GM19043 (cell line): ENCODE data around the gene RAB42.
"Not testable (repeated sequence)": the region's sequence is repeated elsewhere in the genome, so short reads cannot be mapped to it uniquely, and the experiment has no call there.

Experiments used
- ATAC-seq: cut with Tn5 transposase; IDR thresholded peaks from one replicate; pipeline ENCODE4 v1.9.1; 2021; ENCODE audit warnings: low read depth; ENCODE audit not compliant: unreplicated experiment

RAB42 gene

DNA sequence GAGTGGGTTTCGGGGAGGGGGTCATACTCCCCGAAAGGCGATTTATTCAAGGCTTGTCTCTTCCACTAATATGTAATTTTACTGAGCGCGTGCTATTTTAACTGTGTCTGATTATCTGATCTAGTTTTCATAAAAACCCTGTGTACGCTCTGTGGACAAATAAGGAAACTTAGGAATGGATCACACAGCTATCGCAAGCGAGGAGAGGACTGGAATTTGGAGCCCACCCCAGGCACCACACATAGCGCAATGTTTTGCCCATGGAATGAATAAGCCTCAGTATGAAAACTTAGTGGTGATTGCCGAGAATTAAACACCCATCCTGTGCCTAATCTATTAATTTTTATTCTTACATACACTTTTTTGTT lies 9.8 kb upstream of the RAB42 start:
- no peak for ATAC-seq

DNA sequence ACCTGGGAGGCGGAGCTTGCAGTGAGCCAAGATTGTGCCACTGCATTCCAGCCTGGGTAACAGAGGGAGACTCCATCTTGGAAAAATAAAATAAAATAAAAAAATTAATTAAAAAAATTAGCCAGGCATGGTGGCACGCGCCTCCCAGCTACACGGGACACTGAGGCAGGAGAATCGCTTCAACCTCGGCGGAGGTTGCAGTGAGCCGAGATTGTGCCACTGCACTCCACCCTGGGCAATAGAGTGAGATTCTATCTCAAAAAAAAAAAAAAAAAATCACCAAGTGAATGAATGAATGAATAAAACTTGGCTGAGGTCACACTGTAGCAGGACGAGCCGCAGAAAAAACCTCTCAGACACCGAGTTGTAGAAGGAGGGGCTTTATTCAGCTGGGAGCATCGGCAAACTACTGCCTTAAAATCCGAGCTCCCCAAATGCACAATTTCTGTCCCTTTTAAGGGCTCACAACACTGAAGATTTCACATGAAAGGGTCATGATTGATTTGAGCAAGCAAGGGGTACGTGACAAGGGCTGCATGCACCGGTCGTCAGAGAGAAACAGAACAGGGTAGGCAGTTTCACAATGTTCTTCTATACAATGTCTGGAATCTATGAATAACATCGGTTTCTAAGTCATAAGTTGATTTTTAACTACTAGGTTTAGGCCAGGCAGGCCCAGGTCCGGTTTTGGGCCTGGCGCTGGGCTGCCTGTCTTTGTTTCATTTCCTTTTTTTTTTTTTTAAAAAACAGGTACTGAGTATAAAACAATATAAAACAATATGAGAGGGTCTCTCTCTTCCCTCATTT lies 5.3 kb upstream of the RAB42 start:
- ATAC-seq = not testable (repeated sequence)

DNA sequence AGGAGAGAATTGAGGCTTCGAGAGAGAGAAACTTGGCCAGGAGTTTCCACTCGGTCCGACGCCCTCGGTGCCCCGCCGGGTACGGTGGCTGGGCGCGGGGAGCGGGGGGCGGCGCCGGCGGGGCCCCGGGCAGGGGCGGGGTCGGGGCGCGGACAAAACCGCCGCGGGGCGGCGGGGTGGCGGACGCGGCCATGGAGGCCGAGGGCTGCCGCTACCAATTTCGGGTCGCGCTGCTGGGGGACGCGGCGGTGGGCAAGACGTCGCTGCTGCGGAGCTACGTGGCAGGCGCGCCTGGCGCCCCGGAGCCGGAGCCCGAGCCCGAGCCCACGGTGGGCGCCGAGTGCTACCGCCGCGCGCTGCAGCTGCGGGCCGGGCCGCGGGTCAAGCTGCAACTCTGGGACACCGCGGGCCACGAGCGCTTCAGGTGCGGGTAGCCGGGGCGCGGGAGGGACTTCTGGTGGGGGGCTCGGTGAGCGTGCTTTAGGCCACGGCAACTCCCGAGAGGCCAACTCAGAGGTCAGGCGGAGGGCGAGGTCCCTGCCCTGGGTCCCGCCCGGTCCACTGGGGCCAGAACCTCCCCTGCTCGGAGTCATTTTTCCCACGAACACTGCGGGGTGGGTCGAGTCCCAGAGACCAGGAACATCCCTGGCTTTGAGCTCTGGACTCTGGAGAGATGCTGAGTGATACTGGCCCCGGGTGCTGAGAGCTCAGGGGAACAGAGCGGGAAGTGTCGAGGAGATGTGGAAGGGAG lies 431 bp downstream of the RAB42 start:
- ATAC-seq = no peak

DNA sequence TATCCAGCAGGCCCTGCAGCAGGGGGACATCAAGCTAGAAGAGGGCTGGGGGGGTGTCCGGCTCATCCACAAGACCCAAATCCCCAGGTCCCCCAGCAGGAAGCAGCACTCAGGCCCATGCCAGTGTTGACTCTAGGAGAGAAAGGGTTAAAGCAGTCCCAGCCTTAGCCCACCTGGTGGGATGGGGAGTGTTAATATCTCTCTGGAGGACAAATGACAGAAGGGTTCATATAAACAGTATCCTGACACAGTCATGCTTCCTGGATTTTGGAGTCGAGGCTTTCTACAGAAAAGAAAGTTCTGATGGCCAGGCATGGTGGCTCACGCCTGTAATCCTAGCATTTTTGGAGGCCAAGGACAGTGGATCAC lies 1.9 kb downstream of the RAB42 start:
- not testable (repeated sequence) for ATAC-seq

DNA sequence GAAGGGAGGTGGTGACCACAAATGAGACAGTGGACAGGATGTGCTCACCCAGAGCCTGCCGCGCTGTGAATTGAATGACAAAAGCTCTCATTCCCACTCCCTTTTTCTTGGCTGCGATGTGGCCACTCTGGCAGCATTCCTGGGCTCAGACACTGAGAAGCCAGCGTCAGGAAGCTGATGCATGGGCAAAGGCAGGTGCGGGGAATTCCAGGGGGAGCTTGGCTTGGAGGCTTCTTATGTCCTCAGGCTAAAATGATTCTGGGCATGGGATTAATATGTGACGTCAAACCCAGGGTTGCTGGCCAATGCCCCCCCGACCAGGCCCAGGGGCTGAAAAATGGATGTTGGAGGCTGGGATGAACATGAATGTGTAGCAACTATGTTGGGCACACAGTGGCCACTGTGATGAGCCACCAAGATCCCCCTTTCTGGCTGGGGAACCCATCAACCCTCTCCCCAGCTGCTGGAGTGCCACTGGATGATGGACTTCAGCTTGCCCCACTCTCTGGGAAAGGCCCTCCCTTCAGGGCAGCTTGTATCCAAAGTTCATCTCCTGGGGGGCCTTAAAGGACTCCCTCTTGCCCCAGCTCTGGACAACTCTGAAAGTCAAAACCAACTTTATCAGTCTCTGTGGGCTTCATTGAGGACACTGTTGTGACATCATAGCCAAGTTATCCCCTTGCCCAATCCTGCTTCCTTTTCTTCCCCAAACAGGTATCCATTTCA lies 2.8 kb downstream of the RAB42 start:
- ATAC-seq = not testable (repeated sequence)

DNA sequence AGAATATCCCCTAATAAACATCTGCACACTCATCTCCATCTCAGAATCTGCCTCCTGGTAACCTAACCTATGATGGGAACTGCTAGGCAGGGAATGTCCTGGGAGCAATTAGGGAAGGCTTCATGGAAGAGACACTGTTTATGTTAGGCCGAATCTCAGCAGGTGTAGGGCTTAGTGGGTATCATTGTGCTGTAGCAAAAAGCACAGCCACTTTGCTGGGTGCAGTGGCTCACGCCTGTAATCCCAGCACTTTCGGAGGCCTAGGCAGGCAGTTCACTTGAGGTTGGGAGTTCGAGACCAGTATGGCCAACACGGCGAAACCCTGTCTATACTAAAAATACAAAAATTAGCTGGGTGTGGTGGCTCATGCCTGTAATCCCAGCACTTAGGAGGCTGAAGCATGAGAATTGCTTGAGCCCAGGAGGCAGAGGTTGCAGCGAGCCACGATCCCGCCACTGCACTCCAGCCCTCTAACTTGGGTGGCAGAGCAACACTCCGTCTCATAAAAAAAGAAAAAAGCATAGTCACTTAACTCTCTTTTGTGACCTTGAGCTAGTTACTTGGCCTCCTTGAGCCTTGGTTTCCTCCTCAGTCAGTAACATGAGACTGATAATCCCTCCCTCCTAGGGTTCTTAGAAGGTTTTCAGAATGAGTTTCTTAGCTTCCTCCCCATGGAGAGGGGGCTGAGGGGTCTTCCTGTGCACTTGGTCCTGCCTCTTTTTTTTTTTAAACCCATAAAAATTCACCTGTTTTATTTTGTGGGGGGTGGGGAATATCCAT lies 3.5 kb downstream of the RAB42 start:
- ATAC-seq = no peak

DNA sequence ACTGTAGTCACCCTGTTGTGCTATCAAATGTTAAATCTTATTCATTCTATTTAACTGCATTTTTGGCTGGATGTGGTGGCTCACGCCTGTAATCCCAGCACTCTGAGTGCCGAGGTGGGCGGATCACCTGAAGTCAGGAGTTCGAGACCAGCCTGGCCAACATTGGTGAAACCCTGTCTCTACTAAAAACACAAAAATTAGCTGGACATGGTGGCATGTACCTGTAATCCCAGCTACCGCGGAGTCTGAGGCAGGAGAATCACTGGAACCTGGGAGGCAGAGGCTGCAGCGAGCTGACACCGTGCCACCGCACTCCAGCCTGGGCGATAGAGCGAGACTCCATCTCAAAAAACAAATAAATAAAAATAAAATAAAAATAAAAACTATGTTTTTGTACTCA lies 4.2 kb downstream of the RAB42 start:
- not testable (repeated sequence) for ATAC-seq

DNA sequence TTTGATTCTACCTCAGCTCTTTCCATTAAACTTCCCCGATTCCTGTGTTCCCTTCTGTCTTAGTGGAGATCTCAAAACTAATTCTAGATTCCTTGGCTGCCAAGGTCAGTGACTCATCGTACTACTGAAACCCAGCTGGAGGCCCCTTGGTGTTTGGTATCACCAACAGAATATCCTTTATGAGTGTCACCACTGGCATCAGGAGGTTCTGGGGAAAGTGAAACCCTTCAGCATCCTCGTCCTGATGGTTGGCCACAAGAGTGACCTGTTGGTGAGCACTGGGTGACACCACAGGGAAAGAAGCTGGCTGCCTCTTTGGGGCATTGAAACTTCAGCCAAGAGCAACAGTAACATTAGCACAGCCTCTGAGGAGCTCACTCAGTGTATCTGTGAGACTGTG lies 9.6 kb downstream of the RAB42 start:
- no peak for ATAC-seq

DNA sequence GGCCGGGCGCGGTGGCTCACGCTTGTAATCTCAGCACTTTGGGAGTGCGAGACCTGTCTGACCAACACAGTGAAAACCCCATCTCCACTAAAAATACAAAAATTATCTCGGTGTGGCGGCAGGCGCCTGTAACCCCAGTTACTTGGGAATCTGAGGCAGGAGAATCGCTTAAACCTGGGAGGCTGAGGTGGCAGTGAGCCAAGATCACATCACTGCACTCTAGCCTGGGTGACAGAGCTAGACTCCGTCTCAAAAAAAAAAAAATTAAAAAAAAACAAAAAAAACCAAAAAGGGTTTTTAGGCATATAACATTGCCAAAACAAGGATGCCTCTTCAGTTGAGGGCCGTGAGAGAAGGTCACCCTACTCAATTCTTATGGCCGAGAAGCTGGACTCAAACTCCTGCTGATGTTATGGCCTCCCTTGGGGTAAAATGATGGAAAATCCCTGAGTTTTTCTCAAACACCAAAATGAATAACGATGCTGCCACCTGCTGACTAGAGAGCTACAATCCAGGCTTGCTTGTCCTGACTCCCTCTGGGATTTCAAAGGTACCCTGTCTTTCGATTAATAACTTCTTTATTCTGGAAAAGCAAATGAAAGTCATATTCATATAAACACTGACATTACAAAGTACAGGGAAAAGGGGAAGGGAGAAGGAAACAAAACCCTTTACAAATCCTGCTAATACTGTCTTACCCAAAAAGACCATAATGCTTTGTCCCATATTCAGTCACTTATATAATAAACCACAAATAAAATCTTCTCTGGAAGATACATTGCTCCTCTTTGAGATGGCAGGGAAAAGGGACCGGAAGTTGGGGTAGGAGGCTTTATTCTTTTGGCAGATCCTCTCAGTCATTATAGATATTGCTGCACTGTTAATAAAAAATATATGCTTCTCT lies 10.7 kb downstream of the RAB42 start:
- ATAC-seq = no peak

DNA sequence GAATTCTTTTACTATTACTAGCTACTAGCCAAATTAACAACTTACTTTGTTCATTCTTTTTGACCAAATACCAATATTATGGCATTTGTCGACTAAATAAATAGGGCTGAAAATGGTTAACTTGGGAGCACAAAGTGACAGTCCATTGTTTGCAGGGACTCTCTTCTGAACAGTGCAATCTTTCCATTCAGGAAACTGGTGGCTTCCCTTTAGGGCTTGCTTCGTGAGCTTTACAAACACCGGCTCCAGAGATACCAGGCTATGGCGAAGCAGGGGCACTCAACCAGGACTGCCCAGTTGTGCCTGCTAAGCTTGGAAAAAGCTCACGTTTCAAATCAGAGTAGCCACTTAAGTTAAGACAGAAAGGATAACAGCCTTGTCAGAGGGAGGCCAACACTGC lies 12.3 kb downstream of the RAB42 start:
- no peak for ATAC-seq

DNA sequence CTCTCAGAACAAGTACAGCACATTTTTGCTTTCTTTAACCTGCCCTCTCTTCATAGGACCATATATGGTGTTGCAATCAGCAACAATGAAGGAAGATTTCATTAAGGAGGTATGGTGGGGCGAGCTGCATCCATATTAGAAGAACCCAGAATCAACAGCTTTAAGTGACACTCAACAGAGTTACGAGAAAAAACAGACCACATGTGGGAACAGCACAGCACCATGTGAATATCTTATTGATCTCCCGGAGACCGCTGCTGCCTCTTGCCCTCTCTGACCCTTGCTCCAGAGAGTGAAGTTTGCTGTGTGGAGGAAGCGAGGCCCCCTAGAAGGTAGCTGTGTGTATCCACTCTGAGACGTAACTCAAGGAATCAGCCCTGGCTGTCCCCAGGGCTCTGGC lies 12.9 kb downstream of the RAB42 start:
- ATAC-seq = no peak

DNA sequence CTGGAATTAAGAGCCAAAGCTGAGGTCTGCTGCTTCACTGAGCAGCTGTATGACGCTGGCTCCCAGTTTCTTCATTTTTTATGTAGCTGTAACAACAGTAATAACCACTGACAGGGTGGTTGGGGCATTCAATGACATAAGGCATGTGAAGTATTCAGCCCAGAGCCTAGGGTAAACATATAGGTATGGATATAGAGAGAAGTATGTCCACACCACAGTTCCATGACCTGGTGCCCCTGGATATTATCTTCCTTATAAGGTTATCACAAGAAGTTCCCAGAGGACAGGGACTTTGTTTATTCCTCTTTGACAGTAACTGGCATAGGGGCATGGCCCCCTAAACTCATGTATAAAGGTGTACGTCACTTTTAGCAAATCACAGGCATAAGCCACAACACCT lies 14.7 kb downstream of the RAB42 start:
- ATAC-seq = no peak

DNA sequence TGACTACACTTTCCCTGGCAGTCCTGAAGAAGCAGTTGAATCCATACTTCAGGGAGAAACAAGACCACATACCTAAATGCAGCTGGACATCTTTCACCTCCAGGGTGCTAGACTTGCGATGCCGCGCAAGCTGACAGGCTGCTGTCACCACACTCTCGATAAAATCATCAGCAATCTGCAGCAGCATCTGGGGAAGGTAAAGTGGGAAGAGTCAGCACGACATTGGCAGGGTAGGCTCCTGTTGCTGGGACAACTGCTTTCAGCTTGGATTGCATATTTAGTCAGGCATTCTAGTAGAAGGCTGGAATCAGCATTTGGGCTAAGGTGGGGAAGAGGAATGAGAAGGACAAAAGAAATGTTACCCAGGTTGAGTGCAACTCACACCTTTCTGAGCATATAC lies 21.1 kb downstream of the RAB42 start:
- no peak for ATAC-seq

DNA sequence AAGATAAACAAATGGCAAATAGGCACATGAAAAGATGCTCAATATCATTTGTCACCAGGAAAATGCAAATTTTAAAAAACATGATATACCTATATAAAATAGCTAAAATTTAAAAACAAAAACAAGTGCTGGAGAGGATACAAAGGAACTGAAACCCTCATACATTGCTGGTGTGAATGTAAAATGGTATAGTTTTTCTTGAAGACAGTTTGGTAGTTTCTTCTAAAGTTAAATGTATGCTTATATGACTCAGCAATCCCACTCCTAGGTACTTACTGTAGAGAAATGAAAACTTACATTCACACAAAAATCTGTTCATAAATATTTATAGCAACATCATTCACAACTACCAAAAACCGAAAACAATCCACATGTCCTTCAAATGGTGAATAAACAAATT lies 39.6 kb downstream of the RAB42 start:
- ATAC-seq = no peak

DNA sequence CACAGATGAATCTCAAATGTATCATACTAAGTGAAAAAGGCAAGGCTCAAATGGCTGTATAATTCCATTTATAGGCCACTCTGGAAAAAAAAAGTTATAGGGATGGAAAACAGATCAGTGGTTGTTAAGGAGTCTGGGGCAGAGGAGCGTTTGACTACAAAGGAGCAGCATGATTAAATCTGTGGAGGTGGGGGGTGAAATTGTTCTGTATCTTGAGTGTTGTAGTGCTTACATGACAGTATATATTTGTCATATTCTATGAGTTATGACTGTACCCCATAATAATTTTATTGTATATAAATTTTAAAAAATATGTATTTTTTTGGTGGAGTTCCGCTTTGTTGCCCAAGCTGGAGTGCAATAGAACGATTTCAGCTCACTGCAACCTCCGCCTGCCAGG lies 40.5 kb downstream of the RAB42 start:
- ATAC-seq = no peak

DNA sequence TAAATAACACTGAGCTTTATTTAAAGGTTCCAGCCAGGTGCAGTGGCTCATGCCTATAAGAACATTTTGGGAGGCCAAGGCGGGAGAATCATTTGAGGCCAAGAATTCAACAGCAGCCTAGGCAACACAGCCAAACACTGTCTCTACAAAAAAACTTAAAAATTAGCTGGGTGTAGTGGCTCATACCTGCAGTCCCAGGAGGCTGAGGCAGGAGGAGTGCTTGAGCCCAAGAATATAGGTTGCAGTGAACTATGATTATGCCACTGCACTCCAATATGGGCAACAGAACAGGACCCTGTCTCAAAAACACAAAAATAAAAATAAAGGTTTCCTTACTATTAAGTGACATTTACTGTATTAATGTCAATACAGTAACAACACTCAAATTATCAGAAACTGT lies 48.7 kb downstream of the RAB42 start:
- no peak for ATAC-seq

DNA sequence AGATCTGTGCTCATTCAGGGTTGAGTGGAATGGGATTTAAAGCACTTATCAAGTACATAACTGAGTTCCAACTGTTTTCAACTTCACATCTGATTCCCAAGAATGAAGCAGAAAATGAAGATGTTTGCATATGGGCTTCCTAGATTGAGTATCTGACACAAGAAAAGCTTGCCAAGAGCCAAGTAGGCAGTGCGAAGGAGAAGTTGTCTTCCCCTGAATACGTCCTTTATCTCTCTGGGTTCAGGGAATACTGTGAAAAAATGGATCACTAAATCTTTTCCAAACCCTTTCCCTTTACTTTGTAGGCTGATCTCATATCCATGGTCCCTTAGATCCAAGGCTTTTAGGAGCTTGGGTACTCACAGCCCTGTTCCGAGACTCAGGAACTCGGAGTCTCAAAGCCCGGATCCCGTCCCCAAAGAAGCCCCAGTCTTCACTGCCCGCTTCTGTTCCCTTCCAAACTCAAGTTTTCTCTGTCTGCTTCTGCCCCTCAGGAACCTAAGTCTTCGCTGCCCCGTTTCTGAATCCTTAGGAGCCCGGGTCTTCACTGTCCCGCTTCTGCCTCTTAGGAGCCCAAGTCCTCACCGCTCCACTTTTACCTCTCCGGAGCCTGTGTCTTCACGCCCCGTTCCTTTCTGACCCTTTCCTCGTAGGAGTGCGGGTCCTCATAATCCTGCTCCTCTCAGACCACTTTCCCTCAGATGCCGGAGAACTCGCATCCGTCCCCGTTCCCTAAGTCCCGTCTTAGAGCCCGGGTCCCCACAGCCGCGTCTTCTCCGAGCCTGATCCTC lies 50.2 kb downstream of the RAB42 start:
- no peak for ATAC-seq

DNA sequence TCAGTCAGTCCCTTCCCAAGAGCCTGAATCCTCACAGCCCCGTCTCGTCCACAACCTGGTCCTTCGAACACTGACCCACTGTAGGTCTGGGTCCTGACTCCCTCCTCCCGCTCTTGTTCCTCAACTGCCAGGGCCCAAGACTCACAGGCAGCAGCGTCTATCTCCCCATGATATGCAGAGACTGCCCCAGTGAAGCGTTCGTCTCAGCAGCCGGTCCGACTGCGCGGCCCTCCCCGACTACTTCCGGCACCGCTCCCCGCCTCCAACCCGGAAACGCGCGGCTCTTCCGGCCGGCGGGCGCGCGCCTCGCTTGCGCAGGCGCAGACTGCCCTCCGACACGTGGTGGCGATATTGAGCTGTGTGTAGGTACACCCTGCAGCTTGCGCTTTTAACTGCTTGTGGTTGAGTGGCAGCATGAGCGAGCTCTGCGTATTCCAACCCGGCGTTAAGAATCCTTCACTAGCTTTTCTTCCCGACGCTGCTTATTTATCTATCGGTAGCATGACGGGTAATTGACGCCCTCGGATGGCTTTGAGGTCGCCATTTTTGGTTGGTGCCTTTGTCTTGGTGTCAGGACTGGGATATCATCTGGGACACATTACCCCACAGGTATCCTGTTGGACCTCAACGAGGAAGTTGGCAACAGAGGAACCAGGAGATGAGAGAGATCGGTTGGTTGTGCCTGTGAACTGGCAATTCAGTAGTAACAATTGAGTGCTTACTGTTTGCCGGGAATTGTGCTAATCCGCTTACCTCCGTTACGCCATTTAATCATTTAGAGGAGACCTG lies 51.0 kb downstream of the RAB42 start, which contains the start of gene TAF12:
Gene TAF12, minus strand, starts transcription at position 221 of the 789 bp plus-strand sequence. CDS start 20,986 bp downstream, outside the sequence.
- peak; percentile 71 for ATAC-seq
